GM12872 (cell line): Measurements from ENCODE around the gene ARMC7.

ENCODE experiments used
- TF ChIP-seq, protein P1 (sequence below): IDR thresholded peaks from 3 replicates; pipeline ENCODE4 v1.5.1; 2011; ENCODE audit warnings: low read depth, mild to moderate bottlenecking, low read length, moderate library complexity; ENCODE audit not compliant: insufficient read depth

Gene ARMC7

GRCh38 chr17:75174996-75175395 is 65.2 kb downstream of the ARMC7 start:
- TF ChIP-seq, protein P1, sequence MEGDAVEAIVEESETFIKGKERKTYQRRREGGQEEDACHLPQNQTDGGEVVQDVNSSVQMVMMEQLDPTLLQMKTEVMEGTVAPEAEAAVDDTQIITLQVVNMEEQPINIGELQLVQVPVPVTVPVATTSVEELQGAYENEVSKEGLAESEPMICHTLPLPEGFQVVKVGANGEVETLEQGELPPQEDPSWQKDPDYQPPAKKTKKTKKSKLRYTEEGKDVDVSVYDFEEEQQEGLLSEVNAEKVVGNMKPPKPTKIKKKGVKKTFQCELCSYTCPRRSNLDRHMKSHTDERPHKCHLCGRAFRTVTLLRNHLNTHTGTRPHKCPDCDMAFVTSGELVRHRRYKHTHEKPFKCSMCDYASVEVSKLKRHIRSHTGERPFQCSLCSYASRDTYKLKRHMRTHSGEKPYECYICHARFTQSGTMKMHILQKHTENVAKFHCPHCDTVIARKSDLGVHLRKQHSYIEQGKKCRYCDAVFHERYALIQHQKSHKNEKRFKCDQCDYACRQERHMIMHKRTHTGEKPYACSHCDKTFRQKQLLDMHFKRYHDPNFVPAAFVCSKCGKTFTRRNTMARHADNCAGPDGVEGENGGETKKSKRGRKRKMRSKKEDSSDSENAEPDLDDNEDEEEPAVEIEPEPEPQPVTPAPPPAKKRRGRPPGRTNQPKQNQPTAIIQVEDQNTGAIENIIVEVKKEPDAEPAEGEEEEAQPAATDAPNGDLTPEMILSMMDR = no peak

DNA sequence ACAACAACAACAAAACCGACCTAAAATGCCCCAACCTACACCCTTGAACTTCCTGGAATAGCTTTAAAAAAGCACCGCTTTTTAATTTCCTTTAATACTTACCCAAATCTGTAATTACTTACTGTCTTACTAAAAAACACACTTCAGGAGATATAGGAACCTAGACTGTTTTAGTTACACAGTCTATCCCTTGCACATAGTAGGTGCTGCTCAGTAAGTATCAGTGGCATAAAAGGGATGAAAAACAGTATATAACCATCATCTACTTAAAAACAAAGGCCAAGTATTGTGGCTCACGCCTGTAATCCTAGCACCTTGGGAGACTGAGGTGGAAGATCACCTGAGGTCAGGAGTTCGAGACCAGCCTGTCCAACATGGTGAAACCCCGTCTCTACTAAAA is 66.9 kb downstream of the ARMC7 start:
- TF ChIP-seq, protein P1 = no peak

DNA sequence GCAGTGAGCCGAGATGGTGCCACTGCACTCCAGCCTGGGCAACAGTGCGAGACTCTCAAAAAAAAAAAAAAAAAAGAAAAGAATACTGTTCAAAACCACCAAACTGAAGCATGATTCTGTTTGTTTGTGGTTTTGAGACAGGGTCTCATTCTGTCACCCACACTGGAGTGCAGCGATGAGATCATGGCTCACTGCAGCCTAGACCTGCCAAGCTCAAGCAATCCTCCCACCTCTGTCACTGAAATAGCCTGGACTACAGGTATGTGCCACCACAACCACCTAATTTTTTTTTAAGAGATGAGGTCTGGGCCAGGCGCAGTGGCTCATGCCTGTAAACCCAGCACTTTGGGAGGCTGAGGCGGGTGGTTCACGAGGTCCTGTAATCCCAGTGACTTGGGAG is 68.7 kb downstream of the ARMC7 start:
- TF ChIP-seq, protein P1 = no peak
